HG03280 (cell line): ENCODE measurements around the gene DECR2.

Experiments used
- ATAC-seq: cut with Tn5 transposase; IDR thresholded peaks from one replicate; pipeline ENCODE4 v1.9.1; 2021; ENCODE audit warnings: mild to moderate bottlenecking, moderate library complexity; ENCODE audit not compliant: unreplicated experiment

DECR2 gene

GRCh38 chr16:364595-365491, 36.8 kb upstream of the DECR2 start:
- no peak for ATAC-seq

GRCh38 chr16:366476-366875, 35.2 kb upstream of the DECR2 start:
- ATAC-seq = no peak

- no peak for ATAC-seq
Measured at GRCh38 chr16:367333-367903, 34.3 kb upstream of the DECR2 start.

- no peak for ATAC-seq
Measured at GRCh38 chr16:368388-369158, 33.1 kb upstream of the DECR2 start.

GRCh38 chr16:369275-369865, 32.3 kb upstream of the DECR2 start:
- no peak for ATAC-seq

- ATAC-seq = no peak
Measured at GRCh38 chr16:369866-370436, 31.7 kb upstream of the DECR2 start.

- peak; percentile 90 for ATAC-seq
Measured at GRCh38 chr16:370443-370842, 31.2 kb upstream of the DECR2 start, which contains the start of gene MRPL28. MRPL28 (minus strand) TSS chr16:370538; CDS start chr16:370218, 320 bp downstream.

GRCh38 chr16:370979-371514, 30.6 kb upstream of the DECR2 start:
- ATAC-seq = no peak

GRCh38 chr16:371515-372301, 30.0 kb upstream of the DECR2 start:
- ATAC-seq = no peak

GRCh38 chr16:372302-372983, 29.2 kb upstream of the DECR2 start:
- ATAC-seq = no peak

- no peak for ATAC-seq
Measured at GRCh38 chr16:373020-373598, 28.6 kb upstream of the DECR2 start.

- ATAC-seq = no peak
Measured at GRCh38 chr16:373848-374615, 27.7 kb upstream of the DECR2 start.

- ATAC-seq = no peak
Measured at GRCh38 chr16:374616-374926, 27.1 kb upstream of the DECR2 start.

- no peak for ATAC-seq
Measured at GRCh38 chr16:375212-375611, 26.5 kb upstream of the DECR2 start.

- ATAC-seq = no peak
Measured at GRCh38 chr16:375927-376816, 25.5 kb upstream of the DECR2 start.

- no peak for ATAC-seq
Measured at GRCh38 chr16:376817-377418, 24.8 kb upstream of the DECR2 start.

- ATAC-seq = no peak
Measured at GRCh38 chr16:377419-377951, 24.2 kb upstream of the DECR2 start.
